Esophagus muscularis mucosa (tissue), 4 donors: ENCODE measurements around the gene TBCD. TPM values are rescaled to one million over a fixed set of nuclear protein-coding genes. Genes with fewer than 3 reads are reported as not detected.
"Not testable (repeated sequence)": the region's sequence is repeated elsewhere in the genome, so short reads cannot be mapped to it uniquely, and the experiment has no call there.

ENCODE experiments used
- DNase-seq: peaks from one replicate; pipeline ENCODE4 v3.0.0-alpha.2; 2017; ENCODE audit errors: extremely low spot score
- H3K27ac ChIP-seq, 4 donors: fragments of 200-600 bp; sonication (generic); replicated peaks in 1 of 4; 1 replicate in 3 of 4; 2 replicates in 1 of 4; pipeline ENCODE4 v1.5.1; 2016 to 2019; ENCODE audit warnings: mild to moderate bottlenecking in 1 of 4
- H3K27me3 ChIP-seq, 4 donors: fragments of 200-600 bp; sonication (generic); one replicate each; pipeline versions ENCODE4 v1.5.1 to v1.6.0; 2016 to 2019
- H3K36me3 ChIP-seq, 4 donors: fragments of 200-600 bp; sonication (generic); one replicate each; pipeline ENCODE4 v1.5.1; 2016 to 2019
- H3K4me1 ChIP-seq, 4 donors: fragments of 200-600 bp; sonication (generic); one replicate each; pipeline ENCODE4 v1.5.1; 2016 to 2019
- H3K4me3 ChIP-seq, 4 donors: fragments of 200-600 bp; sonication (generic); 1 replicate in 2 of 4; 2 replicates in 2 of 4; pipeline ENCODE4 v1.5.1; 2016 to 2019; ENCODE audit warnings: mild to moderate bottlenecking in 4 of 4, moderate library complexity in 1 of 4
- H3K9me3 ChIP-seq, 4 donors: fragments of 200-600 bp; sonication (generic); 1 replicate in 3 of 4; 2 replicates in 1 of 4; pipeline ENCODE4 v1.5.1; 2016 to 2019
- CTCF ChIP-seq, 3 experiments: fragments of 200-600 bp in 2 of 3; fragments of 450-650 bp in 1 of 3; sonication (generic) in 2 of 3; IDR thresholded peaks; one replicate each; pipeline ENCODE4 v1.5.1; 2017 to 2019; ENCODE audit warnings: antibody characterized with exemption in 3 of 3, mild to moderate bottlenecking in 2 of 3, moderate library complexity in 1 of 3
- EP300 ChIP-seq: sonication (generic); formaldehyde crosslinking; IDR thresholded peaks from one replicate; pipeline ENCODE4 v1.6.1; 2017; ENCODE audit warnings: antibody characterized with exemption
- POLR2A ChIP-seq: fragments of 450-650 bp; IDR thresholded peaks from one replicate; pipeline ENCODE4 v1.6.1; 2017; ENCODE audit warnings: antibody characterized with exemption, moderate library complexity, mild to moderate bottlenecking, low read depth
- POLR2AphosphoS5 ChIP-seq, 2 donors: sonication (generic); formaldehyde crosslinking; IDR thresholded peaks; one replicate each; pipeline ENCODE4 v1.6.1; 2017; ENCODE audit warnings: antibody characterized with exemption in 2 of 2
- WGBS: methylation state at CpG from one replicate; pipeline ENCODE4 v1.1.5; 2018; 5-methylcytosine and 5-hydroxymethylcytosine counted together
- intact Hi-C: fragments of 100-400 bp; cut with DNase I; formaldehyde crosslinking; loops from one replicate; pipeline ENCODE4 v1.15.1; 2023
- total RNA-seq, 4 donors: library from RNA; depleted of rRNA; stranded (reverse); fragments of >200 nt; gene quantifications; one replicate each; pipeline versions ENCODE4 v1.1.0 to v1.2.1, GENCODE V29; 2016

Gene TBCD
- total RNA-seq, 4 donors from 2014 or later, result 38.1 to 56.7 (median 53.6) TPM

- Histone ChIP-seq H3K4me3 (no peak overlapping the region), H3K27me3 (no peaks in the 10 kb centered on the region), H3K36me3 (peaks cover 0 to 26% (median 21%) of the 10 kb centered on the region in 4 donors), H3K4me1 (peaks cover 4 to 13% (median 10%) of the 10 kb centered on the region in 4 donors), H3K9me3 (no peaks in the 10 kb centered on the region), H3K27ac (no peak overlapping the region)
- 90% methylated on average over 13 of the region's 13 CpGs for WGBS
- DNase-seq, result no peak
- intact Hi-C loops, result loop anchor here (5.0 kb wide), 1 partner anchor 424 kb away; no protein-coding TSS in a partner anchor
- TF ChIP-seq POLR2AphosphoS5 (IDR thresholded peaks at IDR 0.05) (no peak), EP300 (no peak), CTCF (IDR thresholded peaks at IDR 0.05) (no peak), POLR2A (no peak)
These were observed 24.6 kb downstream of the TBCD start for GRCh38 chr17:82776454-82776853.

GRCh38 chr17:82777778-82778375 is 26.0 kb downstream of the TBCD start:
- H3K9me3 ChIP-seq, H3K27ac ChIP-seq, DNase-seq, H3K27me3 ChIP-seq, H3K4me3 ChIP-seq: not testable (repeated sequence)
- TF ChIP-seq CTCF (IDR thresholded peaks at IDR 0.05), result peak; percentile 25 to 51 (median 51)
- Histone ChIP-seq H3K36me3 (peaks cover 2 to 31% (median 16%) of the 10 kb centered on the region in 4 donors), H3K4me1 (peaks cover 4 to 20% (median 17%) of the 10 kb centered on the region in 4 donors)
- intact Hi-C loops, result loop anchor here (5.0 kb wide), 1 partner anchor 426 kb away; no protein-coding TSS in a partner anchor
- WGBS, result 80% methylated on average over 21 of the region's 21 CpGs

GRCh38 chr17:82779541-82779940 is 27.7 kb downstream of the TBCD start:
- peaks cover 4 to 19% (median 17%) of the 10 kb centered on the region in 4 donors for H3K4me1 ChIP-seq
- intact Hi-C loops, result loop anchor here (5.0 kb wide), 1 partner anchor 427 kb away; no protein-coding TSS in a partner anchor
- TF ChIP-seq POLR2AphosphoS5 (IDR thresholded peaks at IDR 0.05), result no peak
- no peak for TF ChIP-seq EP300
- TF ChIP-seq POLR2A, result no peak

GRCh38 chr17:82780195-82780594 is 28.3 kb downstream of the TBCD start:
- Histone ChIP-seq H3K4me1 (peaks cover 0 to 14% (median 11%) of the 10 kb centered on the region in 4 donors), H3K36me3 (peaks cover 14 to 45% (median 27%) of the 10 kb centered on the region in 4 donors), H3K4me3 (no peak overlapping the region), H3K27me3 (no peaks in the 10 kb centered on the region), H3K27ac (no peak overlapping the region), H3K9me3 (no peaks in the 10 kb centered on the region)
- 84% methylated on average over 12 of the region's 12 CpGs for WGBS
- TF ChIP-seq POLR2AphosphoS5 (IDR thresholded peaks at IDR 0.05), result no peak
- TF ChIP-seq CTCF (IDR thresholded peaks at IDR 0.05), result no peak
- TF ChIP-seq POLR2A, result no peak
- TF ChIP-seq EP300, result no peak
- intact Hi-C loops, result loop anchor here (5.0 to 10.0 kb wide), 2 partner anchors 95 to 137 kb away; no protein-coding TSS in a partner anchor
- DNase-seq, result no peak

More at GRCh38 chr17:82779541-82779940, 27.7 kb downstream of the TBCD start:
- Histone ChIP-seq H3K4me3 (no peak overlapping the region), H3K27ac (no peak overlapping the region), H3K36me3 (peaks cover 14 to 40% (median 25%) of the 10 kb centered on the region in 4 donors), H3K9me3 (no peaks in the 10 kb centered on the region), H3K27me3 (no peaks in the 10 kb centered on the region)
- WGBS, result 87% methylated on average over 16 of the region's 23 CpGs
- no peak for DNase-seq

GRCh38 chr17:82780971-82781893 is 29.4 kb downstream of the TBCD start:
- Histone ChIP-seq H3K4me3 (no peak overlapping the region), H3K4me1 (peaks cover 0 to 11% (median 9%) of the 10 kb centered on the region in 4 donors), H3K27me3 (no peaks in the 10 kb centered on the region), H3K36me3 (peaks cover 14 to 43% (median 31%) of the 10 kb centered on the region in 4 donors), H3K27ac (no peak overlapping the region), H3K9me3 (no peaks in the 10 kb centered on the region)
- intact Hi-C loops, result loop anchor here (5.0 to 10.0 kb wide), 2 partner anchors 94 to 136 kb away; no protein-coding TSS in a partner anchor
- WGBS, result 80% methylated on average over 16 of the region's 27 CpGs
- TF ChIP-seq CTCF (IDR thresholded peaks at IDR 0.05), result no peak
- TF ChIP-seq POLR2AphosphoS5 (IDR thresholded peaks at IDR 0.05), result no peak
- TF ChIP-seq EP300, result no peak
- no peak for TF ChIP-seq POLR2A
- no peak for DNase-seq
